ENCODE data around the gene OXER1. TPM values are rescaled to one million over a fixed set of nuclear protein-coding genes. Genes with fewer than 3 reads are reported as not detected.
A peak's percentile ranks its signal among the peaks of the same experiment; 100 is the strongest.

OXER1 gene
- total and polyA plus RNA-seq, 2 of the 13 experiments (the other 11 are each of a cell fraction or from before 2014, with no cell fraction given), result 8.0 to 9.0 TPM

GRCh38 chr2:42810121-42810970 is 46.4 kb upstream of the OXER1 start (continued):
- TF ChIP-seq, protein P1, sequence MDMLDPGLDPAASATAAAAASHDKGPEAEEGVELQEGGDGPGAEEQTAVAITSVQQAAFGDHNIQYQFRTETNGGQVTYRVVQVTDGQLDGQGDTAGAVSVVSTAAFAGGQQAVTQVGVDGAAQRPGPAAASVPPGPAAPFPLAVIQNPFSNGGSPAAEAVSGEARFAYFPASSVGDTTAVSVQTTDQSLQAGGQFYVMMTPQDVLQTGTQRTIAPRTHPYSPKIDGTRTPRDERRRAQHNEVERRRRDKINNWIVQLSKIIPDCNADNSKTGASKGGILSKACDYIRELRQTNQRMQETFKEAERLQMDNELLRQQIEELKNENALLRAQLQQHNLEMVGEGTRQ (IDR thresholded peaks at IDR 0.05; ENCODE audit: low read depth, low read length), result no peak
- TF ChIP-seq, protein P1 (CRISPR knock-in tag; IDR thresholded peaks at IDR 0.05; ENCODE audit: borderline replicate concordance), result no peak
- TF ChIP-seq, protein P2, sequence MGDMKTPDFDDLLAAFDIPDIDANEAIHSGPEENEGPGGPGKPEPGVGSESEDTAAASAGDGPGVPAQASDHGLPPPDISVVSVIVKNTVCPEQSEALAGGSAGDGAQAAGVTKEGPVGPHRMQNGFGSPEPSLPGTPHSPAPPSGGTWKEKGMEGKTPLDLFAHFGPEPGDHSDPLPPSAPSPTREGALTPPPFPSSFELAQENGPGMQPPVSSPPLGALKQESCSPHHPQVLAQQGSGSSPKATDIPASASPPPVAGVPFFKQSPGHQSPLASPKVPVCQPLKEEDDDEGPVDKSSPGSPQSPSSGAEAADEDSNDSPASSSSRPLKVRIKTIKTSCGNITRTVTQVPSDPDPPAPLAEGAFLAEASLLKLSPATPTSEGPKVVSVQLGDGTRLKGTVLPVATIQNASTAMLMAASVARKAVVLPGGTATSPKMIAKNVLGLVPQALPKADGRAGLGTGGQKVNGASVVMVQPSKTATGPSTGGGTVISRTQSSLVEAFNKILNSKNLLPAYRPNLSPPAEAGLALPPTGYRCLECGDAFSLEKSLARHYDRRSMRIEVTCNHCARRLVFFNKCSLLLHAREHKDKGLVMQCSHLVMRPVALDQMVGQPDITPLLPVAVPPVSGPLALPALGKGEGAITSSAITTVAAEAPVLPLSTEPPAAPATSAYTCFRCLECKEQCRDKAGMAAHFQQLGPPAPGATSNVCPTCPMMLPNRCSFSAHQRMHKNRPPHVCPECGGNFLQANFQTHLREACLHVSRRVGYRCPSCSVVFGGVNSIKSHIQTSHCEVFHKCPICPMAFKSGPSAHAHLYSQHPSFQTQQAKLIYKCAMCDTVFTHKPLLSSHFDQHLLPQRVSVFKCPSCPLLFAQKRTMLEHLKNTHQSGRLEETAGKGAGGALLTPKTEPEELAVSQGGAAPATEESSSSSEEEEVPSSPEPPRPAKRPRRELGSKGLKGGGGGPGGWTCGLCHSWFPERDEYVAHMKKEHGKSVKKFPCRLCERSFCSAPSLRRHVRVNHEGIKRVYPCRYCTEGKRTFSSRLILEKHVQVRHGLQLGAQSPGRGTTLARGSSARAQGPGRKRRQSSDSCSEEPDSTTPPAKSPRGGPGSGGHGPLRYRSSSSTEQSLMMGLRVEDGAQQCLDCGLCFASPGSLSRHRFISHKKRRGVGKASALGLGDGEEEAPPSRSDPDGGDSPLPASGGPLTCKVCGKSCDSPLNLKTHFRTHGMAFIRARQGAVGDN (CRISPR knock-in tag; IDR thresholded peaks at IDR 0.05), result peak; percentile 95
- TF ChIP-seq, protein P3, sequence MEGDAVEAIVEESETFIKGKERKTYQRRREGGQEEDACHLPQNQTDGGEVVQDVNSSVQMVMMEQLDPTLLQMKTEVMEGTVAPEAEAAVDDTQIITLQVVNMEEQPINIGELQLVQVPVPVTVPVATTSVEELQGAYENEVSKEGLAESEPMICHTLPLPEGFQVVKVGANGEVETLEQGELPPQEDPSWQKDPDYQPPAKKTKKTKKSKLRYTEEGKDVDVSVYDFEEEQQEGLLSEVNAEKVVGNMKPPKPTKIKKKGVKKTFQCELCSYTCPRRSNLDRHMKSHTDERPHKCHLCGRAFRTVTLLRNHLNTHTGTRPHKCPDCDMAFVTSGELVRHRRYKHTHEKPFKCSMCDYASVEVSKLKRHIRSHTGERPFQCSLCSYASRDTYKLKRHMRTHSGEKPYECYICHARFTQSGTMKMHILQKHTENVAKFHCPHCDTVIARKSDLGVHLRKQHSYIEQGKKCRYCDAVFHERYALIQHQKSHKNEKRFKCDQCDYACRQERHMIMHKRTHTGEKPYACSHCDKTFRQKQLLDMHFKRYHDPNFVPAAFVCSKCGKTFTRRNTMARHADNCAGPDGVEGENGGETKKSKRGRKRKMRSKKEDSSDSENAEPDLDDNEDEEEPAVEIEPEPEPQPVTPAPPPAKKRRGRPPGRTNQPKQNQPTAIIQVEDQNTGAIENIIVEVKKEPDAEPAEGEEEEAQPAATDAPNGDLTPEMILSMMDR (CRISPR knock-in tag; IDR thresholded peaks at IDR 0.05), result 0 out of 2 replicates have a peak, but pooled peaks have one; percentile 31
- TF ChIP-seq TBX3 (IDR thresholded peaks at IDR 0.05; ENCODE audit: borderline replicate concordance) (peak; percentile 45; the same call in 1 of the 2 replicates), ZNF160 (CRISPR knock-in tag; IDR thresholded peaks at IDR 0.05) (peak; percentile 97), KLF13 (CRISPR knock-in tag; IDR thresholded peaks at IDR 0.05) (peak; percentile 95), ARID2 (CRISPR knock-in tag; IDR thresholded peaks at IDR 0.05; ENCODE audit: borderline replicate concordance) (peak; percentile 97), PBX3 (CRISPR knock-in tag; IDR thresholded peaks at IDR 0.05; ENCODE audit: borderline replicate concordance) (peak; percentile 69; the same call in 1 of the 2 replicates), SALL1 (CRISPR knock-in tag; IDR thresholded peaks at IDR 0.05) (peak; percentile 92), ZNF619 (CRISPR knock-in tag; IDR thresholded peaks at IDR 0.05) (peak; percentile 99), ZEB1 (IDR thresholded peaks at IDR 0.05; ENCODE audit: insufficient replicate concordance, low read depth) (peak; percentile 38), GRHL1 (CRISPR knock-in tag; conservative IDR thresholded peaks at IDR 0.05) (no peak; the same call in 1 of the 2 replicates), RAD21 (CRISPR knock-in tag; IDR thresholded peaks at IDR 0.05) (peak; percentile 52; the same call in 1 of the 2 replicates), U2AF1 (optimal IDR thresholded peaks at IDR 0.05; ENCODE audit: low read depth, low read length) (peak; percentile 77)
- TF ChIP-seq, protein P4, sequence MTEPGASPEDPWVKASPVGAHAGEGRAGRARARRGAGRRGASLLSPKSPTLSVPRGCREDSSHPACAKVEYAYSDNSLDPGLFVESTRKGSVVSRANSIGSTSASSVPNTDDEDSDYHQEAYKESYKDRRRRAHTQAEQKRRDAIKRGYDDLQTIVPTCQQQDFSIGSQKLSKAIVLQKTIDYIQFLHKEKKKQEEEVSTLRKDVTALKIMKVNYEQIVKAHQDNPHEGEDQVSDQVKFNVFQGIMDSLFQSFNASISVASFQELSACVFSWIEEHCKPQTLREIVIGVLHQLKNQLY (CRISPR knock-in tag; IDR thresholded peaks at IDR 0.05), result peak; percentile 77
